Stimulated activated naive CD4-positive, alpha-beta T cell (primary cell): ENCODE measurements around the gene ZRANB3.
"Not testable (repeated sequence)": the region's sequence is repeated elsewhere in the genome, so short reads cannot be mapped to it uniquely, and the experiment has no call there.

Experiments used
- DNase-seq, 6 experiments: peaks; one replicate each; lab custom pipeline; 2025; lab: John Stamatoyannopoulos, UW

ZRANB3 gene

DNA sequence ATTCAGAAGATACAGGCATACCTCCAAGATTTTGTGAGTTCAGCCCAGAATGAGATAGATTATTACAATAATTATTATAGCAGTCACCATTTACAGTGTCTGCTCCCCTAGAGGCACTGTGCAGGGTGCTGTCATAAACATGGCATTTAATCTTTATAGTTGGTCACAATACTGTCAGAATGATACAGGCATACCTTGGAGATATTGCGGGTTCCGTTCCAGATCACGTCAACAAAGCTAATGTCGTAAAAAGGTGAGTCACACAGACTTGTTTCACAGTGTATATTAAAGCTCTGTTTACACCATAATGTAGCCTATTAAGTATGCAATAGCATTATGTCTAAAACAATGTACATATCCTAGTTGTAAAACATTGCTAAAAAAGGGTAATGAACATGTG lies 45.6 kb downstream of the ZRANB3 start:
- no peak for DNase-seq

DNA sequence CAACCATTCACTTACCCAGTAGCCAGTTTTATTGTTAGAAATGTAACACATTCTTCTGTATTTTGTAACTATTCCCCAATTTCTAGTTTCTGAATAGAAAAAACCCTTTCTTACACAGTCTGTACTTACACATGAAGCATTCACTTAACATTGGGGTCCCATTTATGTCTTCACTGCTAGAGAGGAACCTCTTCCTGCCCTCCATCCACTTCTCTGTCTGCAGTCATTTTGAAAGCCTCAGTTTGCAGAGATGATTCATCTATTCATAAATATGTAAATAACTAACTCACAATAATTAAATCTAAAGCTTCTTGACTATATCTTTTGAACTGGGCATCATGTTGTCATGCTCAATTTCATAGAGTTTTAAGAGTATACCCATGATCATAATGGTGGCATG lies 55.9 kb downstream of the ZRANB3 start:
- DNase-seq = no peak

DNA sequence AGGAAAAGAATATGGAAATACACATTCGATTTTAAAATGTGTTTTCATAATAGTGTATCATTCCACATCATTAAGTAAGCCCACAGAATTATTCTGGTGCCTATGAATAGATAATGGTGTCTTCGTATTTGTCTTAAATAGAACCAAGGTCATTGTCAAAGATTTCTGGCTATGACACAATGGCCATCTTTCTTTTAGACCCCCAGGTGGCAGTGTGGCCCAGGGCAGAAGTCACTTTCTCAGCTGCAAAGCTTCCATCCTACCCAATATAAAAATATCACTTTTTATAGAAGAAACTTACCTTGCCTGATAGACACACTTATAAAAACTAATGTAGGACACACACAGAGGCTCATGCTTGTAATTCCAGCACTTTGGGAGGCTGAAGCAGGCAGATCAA lies 57.5 kb downstream of the ZRANB3 start:
- peak in 4 of 6 experiments; percentile 1 to 15 (median 11) for DNase-seq

DNA sequence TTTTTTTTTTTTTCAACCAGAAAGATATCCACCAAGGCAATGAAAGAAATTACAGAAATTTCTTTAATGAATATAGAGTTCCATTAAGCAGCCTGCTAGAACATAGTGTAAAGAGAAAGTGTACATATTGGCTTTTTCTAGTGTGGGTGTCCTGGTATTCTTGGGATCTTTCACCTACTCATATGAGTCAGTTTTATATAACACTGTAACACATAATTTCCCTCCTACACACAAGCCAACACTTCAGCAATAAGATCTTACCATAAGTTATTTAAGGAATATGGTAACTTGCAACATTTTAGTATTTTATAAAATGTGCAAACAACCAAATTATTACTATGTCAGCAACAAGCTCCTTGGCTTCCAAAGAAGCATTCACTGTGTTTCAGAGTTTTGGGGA lies 59.9 kb downstream of the ZRANB3 start:
- DNase-seq = no peak

DNA sequence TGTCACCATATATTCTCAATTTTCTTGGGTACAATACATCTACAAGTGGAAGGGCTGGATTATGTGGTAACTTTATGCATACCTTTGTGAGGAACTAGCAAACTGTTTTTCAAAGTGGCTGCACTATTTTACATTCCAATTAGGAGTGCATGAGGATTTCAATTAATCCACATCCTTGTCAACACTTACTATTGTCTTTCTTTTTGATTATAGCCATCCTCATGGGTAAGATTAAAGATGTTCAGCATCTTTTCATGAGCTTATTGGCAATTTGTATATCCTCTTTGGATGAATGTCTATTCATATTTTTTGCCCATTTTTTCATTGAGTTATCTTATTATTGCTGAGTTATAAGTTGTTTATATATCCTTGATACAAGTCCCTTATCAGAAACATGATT lies 73.7 kb downstream of the ZRANB3 start:
- DNase-seq = no peak

DNA sequence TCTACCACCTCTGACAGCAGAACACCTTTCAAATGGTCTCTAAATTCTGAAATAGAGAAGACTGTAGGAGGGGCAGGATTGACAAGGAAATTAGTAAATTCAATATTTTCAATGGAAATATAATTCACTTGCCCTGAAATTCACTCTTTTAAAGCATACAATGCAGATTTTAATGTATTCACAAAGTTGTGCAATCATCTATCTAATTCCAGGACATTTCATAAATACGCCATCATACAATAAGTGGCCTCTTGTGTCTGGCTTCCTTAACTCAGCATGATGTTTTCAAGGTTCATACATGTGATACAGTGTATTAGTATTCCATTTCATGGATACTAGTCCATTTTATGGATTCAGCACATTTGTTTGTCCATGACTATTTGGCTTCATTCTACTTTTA lies 74.2 kb downstream of the ZRANB3 start:
- no peak for DNase-seq

DNA sequence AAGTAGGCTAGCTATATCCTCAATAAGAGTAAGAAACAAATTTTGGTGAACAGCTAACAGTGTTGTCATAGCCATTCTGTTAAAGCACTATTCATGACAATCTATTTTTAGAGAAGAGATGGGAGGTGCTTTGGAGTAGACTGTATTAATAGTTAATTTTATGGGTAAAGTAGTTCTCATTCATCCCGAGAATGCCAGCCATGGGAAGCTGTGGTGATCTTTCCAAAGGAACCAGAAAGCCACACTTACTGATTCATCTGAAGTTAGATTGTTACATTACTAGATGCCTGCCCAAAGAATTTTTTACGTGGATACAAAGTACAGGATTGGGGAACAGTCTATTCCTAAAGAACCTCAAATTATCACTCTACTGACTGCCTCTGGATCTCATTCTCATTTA lies 74.6 kb downstream of the ZRANB3 start:
- DNase-seq = no peak

DNA sequence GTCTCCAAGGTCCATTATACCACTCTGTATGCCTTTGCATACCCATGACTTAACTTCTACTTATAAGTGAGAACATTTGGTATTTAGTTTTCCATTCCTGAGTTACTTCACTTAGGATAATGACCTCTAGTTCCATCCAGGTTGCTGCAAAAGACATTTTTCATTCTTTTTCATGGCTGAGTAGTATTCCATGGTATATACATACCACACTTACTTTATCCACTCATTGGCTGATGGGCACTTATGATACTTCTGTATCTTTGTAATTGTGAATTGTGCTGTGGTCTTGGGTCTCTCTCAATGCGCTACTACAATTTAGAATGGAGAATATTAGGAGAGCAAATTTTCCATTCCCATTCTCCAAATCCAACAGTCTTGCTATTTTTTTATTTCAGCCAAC lies 76.4 kb downstream of the ZRANB3 start:
- no peak for DNase-seq

DNA sequence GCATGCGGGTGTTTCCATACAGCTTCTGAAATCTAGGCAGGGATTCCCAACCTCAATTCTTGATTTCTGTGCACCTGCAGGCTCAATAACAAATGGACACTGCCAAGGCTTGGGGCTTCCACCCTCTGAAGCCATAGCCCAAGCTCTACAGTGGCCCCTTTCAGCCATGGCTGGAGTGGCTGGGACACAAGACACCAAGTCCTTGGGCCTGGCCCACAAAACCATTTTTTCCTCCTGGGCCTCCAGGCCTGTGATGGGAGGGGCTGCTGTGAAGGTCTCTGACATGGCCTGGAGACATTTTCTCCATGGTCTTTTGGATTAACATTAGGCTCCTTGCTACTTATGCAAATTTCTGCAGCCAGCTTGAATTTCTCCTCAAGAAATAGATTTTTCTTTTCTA lies 78.0 kb downstream of the ZRANB3 start:
- DNase-seq = not testable (repeated sequence)

DNA sequence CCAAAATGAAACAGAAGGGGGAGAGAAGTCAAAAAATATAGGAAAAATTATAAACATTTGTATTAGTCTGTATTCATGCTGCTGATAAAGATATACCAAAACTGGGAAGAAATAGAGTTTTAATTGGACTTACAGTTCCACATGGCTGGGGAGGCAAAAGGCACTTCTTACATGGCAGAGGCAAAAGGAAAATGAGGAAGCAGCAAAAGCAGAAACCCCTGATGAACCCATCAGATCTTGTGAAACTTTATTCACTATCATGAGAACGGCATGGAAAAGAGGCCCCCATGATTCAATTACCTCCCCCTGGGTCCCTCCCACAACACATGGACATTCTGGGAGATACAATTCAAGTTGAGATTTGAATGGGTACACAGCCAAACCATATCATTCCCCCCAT lies 79.1 kb downstream of the ZRANB3 start:
- no peak for DNase-seq

DNA sequence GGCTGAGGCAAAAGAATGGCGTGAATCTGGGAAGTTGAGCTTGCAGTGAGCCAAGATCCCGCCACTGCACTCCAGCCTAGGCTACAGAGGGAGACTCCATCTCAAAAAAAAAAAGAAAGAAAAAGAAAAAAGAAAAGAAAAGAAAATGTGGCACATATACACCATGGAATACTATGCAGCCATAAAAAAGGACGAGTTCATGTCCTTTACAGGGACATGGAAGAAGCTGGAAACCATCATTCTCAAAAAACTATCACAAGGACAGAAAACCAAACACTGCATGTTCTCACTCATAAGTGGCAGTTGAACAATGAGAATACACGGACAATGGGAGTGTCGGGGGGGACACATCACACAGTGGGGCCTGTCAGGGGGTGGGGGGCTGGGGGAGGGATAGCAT lies 88.0 kb downstream of the ZRANB3 start:
- DNase-seq = not testable (repeated sequence)

DNA sequence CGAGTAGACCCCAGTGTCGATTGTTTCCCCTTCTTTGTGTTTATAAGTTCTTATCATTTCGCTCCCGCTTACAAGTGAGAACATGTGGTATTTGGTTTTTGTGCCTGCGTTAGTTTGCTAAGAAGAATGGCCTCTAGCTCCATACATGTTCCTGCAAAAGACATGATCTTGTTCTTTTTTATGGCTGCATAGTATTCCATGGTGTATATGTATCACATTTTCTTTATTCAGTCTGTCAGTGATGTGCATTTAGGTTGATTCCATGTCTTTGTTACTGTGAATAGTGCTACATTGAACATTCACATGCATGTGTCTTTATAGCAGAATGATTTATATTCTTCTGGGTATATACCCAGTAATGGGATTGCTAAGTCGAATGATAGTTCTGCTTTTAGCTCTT lies 95.9 kb downstream of the ZRANB3 start:
- DNase-seq = not testable (repeated sequence)

DNA sequence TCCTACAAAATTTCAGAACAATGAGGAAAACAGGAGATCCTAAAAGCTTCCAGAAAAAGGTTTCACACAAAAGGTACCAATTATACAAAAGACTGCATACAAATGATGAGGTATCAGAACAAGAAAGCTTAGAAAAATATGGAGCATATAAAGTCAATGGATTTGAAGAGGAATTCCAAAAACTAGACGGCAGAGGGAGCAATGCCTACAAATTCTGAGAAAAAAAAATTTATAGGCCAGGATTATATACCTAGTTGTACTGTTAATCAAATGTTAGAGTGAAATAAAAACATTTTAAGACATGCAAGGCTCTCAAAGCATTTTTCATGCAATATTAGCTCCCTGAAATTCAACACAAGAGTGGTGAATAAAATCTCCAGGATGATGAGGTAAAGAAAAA lies 106.2 kb downstream of the ZRANB3 start:
- no peak for DNase-seq

DNA sequence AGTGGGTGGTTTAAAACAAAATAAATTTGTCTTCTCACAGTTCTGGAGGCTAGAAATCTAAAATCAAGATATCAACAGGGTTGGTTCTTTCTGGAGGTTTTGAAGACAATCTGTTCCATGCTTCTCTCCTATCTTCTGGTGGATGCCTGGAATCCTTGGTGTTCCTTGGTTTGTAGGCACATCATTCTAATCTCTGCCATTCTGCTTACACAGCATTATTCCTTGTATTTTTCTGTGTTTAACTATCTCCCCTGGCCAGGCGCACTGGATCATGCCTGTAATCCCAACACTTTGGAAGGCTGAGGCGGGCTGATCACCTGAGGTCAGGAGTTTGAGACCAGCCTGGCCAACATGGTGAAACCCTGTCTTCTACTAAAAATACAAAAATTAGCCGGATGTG lies 108.1 kb downstream of the ZRANB3 start:
- no peak for DNase-seq

DNA sequence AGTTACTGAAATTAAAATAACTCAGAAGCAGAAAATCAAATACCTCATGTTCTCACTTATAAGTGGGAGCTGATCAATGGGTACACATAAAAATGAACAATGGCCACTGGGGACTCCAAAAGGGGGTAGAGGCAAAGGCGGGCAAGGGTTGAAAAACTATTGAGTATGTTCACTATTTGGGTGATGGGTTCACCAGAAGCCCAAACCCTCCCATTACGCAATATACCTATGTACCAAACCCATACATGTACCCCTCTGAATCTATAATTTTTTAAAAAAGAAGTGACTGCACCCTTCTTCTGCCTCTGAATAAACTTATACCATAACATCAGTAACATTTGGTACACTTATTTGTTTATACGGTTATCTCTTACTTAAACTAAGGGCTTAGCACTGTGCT lies 119.4 kb downstream of the ZRANB3 start:
- no peak for DNase-seq

DNA sequence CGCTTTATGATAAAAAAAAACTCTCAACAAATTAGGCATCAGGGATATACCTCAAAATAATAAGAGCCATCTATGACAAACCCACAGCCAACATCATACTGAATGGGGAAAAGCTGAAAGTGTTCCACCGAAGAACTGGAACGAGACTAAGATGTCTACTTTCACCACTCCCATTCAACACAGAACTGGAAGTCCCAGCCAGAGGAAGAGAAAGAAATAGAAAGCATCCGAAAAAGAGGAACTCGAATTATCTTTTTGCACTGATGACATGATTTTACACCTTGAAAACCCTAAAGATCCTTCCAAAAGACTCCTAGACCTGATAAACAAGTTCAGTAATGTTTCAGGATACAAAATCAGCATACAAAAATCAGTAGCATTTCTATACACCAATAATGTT lies 121.6 kb downstream of the ZRANB3 start:
- DNase-seq = no peak

DNA sequence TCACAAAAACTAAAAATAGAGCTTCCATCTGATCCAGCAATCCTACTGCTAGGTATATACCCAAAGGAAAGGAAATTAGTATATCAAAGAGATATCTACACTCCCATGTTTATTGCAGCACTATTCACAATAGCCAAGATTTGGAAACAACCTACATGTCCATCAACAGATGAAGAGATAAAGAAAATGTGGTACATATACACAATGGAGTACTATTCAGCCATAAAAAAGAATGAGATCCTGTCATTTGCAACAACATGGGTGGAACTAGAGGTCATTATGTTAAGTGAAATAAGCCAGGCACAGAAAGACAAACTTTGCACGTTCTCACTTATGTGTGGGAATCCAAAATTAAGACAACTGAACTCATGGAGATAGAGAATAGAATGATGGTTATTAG lies 134.8 kb downstream of the ZRANB3 start:
- DNase-seq = not testable (repeated sequence)

DNA sequence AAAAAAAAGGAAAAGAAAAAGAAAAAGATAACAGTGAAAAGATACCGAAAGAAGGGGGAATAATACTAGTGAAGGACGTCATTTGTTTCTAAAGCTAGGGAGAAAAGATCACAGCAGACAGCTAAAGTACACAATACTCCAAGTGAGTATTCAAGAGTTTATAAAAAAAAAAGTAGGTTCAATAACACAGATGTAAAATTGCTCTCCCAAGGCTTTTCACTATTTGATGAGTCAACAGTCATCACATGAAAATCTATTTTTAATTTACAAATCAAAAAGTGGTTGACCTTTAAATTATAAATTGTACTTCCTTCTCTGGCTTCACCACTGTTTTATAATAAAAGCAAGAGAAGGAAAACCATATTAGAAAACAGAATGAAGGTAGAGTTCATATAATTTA lies 144.0 kb downstream of the ZRANB3 start:
- DNase-seq = no peak

DNA sequence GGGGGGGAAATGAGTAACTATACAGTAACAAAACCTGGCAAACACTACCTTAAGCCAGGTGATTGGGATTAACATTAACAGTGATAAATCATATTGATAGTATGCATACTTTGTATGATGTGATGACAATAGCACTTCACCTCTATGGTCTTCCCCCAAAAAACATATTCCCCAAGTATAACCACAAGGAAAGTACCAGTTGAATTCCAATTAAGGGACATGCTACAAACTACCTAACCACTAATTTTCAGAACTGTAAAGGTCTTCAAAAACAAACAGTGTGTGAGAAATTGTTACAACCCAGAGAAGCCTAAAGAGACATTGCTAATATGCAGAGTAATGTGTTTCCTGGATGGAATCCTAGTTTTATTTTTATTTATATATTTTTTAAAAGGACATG lies 152.4 kb downstream of the ZRANB3 start:
- DNase-seq = no peak

DNA sequence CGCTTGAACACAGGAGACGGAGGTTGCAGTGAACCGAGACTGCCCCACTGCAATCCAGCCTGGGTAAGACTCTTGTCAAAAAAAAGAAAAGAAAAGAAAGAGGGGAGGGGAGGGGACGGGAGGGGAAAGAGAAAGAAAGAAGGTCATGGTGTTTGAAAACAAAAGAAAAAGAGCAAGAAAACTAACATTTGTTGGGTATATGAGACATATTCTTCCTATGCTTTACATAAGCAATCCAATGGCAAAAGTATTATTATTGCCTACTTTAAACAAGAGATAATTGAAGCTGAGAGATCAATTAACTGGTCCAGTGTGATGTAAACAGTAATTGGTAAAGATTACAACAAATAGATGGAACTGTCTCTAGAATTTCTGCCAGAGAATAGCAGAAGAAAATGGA lies 157.3 kb downstream of the ZRANB3 start:
- no peak for DNase-seq

DNA sequence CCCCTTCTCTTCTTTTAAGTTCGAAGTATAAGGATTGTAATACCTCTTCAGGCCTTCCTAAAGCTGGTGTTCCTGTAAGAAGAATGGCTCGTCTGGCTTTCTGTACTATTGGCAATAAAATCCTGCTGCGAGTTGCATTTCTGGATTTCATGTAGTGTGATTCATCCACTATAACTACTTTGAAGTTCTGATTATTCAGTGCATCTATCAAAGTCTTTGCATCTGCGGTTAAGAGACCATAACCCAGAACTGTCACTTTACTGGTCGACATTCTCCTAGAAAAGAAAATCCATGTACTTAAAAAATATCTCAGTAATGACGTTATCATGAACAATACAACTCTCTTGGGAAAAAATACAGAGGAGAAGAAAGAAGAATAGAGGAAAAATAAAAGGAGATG lies 181.1 kb downstream of the ZRANB3 start:
- no peak for DNase-seq

DNA sequence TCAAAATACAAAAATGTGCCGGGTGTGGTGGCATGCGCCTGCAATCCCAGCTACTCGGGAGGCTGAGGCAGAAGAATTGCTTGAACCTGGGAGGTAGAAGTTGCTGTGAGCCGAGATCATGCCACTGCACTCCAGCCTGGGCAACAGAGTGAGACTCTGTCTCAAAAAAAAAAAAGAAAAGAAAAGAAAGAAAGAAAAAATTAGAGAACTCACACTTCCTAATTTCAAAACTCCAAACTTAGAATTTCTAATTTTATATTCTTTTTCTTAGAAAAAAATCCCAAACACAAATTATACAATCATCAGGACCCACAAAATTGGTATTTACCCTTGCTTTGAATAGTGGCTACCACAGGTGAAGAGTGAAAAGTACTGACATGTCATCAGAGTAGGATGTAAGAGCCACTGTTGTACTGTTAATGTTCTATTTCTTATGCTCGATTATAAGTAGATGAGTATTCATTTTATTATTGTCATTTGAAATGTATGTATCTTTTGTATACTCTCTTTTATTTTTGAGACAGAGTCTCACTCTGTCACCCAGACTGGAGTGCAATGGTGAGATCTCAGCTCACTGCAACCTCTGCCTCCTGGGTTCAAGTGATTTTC lies 182.8 kb downstream of the ZRANB3 start:
- not testable (repeated sequence) for DNase-seq

DNA sequence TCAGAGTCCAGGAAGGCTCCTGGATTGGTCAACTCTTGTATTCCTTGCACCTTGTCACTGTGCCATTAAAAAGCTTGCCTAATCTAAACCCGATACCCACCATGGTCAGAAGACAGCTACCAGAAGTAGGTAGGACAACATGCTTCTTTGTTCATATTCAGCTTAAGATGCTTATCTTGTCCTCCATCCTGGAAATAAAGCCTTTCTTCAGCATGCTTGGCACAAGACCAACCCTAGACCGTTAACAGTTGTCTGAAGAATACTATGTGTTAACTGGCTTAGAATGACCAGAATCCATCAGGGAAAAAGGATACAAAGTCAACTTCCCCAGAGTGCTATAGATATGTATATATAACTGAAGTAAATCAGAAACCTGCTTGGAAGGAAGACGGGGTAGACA lies 193.9 kb downstream of the ZRANB3 start:
- no peak for DNase-seq

DNA sequence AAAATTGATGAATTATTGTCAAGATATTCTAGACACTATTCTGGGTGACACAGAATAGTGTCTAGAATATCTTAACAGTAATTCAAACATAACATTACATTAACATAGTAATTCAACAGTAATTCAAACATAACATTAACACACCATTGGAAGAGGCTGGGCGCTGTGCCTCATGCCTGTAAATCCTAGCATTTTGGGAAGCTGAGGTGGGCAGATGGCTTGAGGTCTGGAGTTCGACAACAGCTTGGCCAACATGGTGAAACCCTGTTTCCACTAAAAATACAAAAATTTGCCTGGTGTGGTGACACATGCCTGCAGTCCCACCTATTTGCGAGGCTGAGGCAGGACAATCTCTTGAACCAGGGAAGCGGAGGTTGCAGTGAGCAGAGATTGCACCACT lies 195.8 kb downstream of the ZRANB3 start:
- DNase-seq = no peak

DNA sequence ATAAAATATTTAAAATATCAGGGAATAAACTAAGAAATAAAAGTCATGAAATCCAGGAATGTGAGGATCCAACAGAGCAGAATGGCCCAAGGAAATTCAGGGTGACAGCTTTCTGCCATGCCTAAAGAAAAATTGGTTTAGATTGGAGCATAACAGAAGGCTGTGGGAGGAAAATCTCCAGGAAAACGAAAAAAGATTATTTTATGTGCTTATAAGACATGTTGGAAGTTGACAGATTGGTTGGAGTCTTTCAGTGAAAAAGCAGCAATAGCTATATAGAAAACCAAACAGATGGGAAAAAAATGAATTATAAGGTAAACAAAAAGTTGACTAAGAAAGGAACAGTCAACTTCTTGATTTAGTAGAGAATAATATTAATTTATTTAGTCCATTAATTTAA lies 203.9 kb downstream of the ZRANB3 start:
- DNase-seq = no peak
